ENCODE results near the gene CATSPER1. TPM values are rescaled to one million over a fixed set of nuclear protein-coding genes. Genes with fewer than 3 reads are reported as not detected.

CATSPER1 gene
- total and polyA plus RNA-seq, 2 of the 8 experiments (the other 6 are each of a cell fraction or from before 2014, with no cell fraction given), result not detected

DNA sequence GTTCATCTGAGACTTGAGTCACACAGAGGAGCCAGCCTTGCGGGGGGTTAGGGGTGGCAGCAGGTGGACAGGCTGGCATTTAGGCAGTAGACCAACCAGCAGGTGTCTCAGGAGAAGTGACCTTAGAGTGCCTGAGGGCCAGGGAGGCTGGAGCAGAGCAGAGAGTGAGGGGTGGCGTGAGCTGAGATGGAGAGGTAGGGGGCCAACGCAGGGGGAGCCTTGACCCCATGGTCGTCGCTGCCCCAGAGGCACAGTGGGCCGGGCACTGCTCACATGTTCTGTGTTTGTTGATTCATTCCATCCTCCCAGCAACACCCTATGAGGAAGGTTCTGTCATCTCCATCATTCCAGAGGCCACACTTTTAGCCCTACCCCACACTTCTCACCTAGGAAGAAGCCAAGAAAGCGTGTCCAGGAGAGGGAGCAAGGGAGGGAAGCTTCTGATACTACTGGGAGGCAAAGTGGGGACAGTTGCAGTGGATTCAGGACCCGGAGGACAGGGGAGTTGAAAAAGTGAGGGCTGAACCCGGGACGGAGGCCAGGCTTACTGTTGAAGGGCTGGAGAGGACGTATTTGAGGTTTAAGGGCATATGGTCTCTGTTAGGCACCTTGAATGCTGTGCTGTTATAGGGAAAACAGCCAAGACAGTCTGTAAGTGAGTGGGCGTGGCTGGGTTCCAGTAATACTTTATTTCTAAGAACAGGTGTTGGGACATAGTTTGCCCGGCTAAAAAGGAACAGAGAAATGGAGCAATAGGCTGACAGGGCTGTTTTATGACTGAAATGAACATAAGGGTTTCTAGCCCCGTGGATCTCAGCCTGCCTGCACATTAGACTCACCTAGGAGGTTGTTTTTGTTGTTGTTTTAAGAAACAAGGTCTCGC is 57.4 kb downstream of the CATSPER1 start:
- Histone ChIP-seq H2BK5ac (ENCODE audit: low read depth, low read length) (no peak overlapping the region), H4K5ac (ENCODE audit: insufficient read length, low read depth, low read length) (no peak overlapping the region), H4K91ac (replicated peaks; ENCODE audit: insufficient read length, low read length) (no peak overlapping the region), H3K23me2 (ENCODE audit: low read depth, low read length) (peaks cover 1% of the 10 kb centered on the region; the same call in 1 of the 2 replicates), H2BK20ac (ENCODE audit: low read length) (no peak overlapping the region), H3K27ac (ENCODE audit: low read depth, low read length) (no peak overlapping the region), H3K27me3 (replicated peaks in 1 of 4; ENCODE audit: control insufficient read depth in 3 of 4, extremely low read depth in 1 of 4, insufficient read depth in 3 of 4, low read length in 3 of 4) (no peaks in the 10 kb centered on the region), H3K18ac (ENCODE audit: extremely low read depth, low read length) (no peak overlapping the region), H3K14ac (ENCODE audit: insufficient read length) (no peak overlapping the region), H3K9ac (replicated peaks in 1 of 4; ENCODE audit: extremely low read depth in 1 of 4, low read depth in 3 of 4, low read length in 3 of 4) (no peak overlapping the region), H3K79me1 (ENCODE audit: low read depth, low read length) (no peaks in the 10 kb centered on the region; the same call in 1 of the 2 replicates), H2AFZ (ENCODE audit: low read length) (no peak overlapping the region), H3K4ac (replicated peaks; ENCODE audit: insufficient read length, low read depth, low read length) (no peak overlapping the region), H3K4me1 (replicated peaks in 1 of 4; ENCODE audit: control insufficient read depth in 3 of 4, insufficient read depth in 4 of 4, low read length in 3 of 4) (no peaks in the 10 kb centered on the region), H4K20me1 (replicated peaks in 1 of 2; ENCODE audit: control insufficient read depth in 1 of 2, insufficient read depth in 2 of 2, low read length in 2 of 2) (peaks cover 0 to 11% of the 10 kb centered on the region in 2 experiments), H3K56ac (replicated peaks; ENCODE audit: insufficient read length, low read depth, low read length) (no peak overlapping the region), H3K36me3 (ENCODE audit: control insufficient read depth in 2 of 4, insufficient read depth in 4 of 4, low read length in 3 of 4) (peaks cover 15 to 47% (median 37%) of the 10 kb centered on the region in 4 experiments), H2BK120ac (replicated peaks; ENCODE audit: low read depth, low read length) (no peak overlapping the region), H3K9me3 (ENCODE audit: insufficient read depth in 2 of 2, low read depth in 1 of 2, low read length in 1 of 2) (no peaks in the 10 kb centered on the region), H3K4me3 (ENCODE audit: extremely low read depth in 1 of 4, insufficient read depth in 2 of 4, low read depth in 3 of 4, low read length in 4 of 4) (no peak overlapping the region), H2BK15ac (ENCODE audit: low read length) (no peak overlapping the region), H3K23ac (ENCODE audit: insufficient read length) (no peak overlapping the region), H2AK5ac (ENCODE audit: low read depth, low read length) (no peak overlapping the region), H4K8ac (ENCODE audit: extremely low read depth, insufficient read depth, low read length) (no peak overlapping the region), H3K79me2 (ENCODE audit: control insufficient read depth in 1 of 2, insufficient read depth in 2 of 2, low read length in 2 of 2) (peaks cover 0 to 5% of the 10 kb centered on the region in 2 experiments; a peak in 1 of 4 replicates), H2BK12ac (ENCODE audit: low read depth, low read length) (no peak overlapping the region), H3K4me2 (ENCODE audit: insufficient read depth in 1 of 2, low read depth in 2 of 2, low read length in 2 of 2) (no peak overlapping the region)
- POLR2A ChIA-PET (ENCODE audit: partially characterized antibody), result interaction anchor here (0.8 to 2.0 kb wide), 8 partner anchors 9 to 34 kb away, joined by 3 to 7 read pairs (median 3); partner anchors contain the start of gene BANF1
- CTCF ChIA-PET (ENCODE audit: partially characterized antibody), result interaction anchor here (0.6 to 2.1 kb wide), 6 partner anchors 15 to 125 kb away, joined by 3 to 6 read pairs (median 3); partner anchors contain the start of gene FIBP
- FAIRE-seq (no peak), DNase-seq (ENCODE audit: low read depth in 1 of 2, low spot score in 2 of 2) (no peak)
- 91% methylated on average over 14 of the region's 15 CpGs; no CpG with 5 or more reads in 1 of the 2 experiments for WGBS, 2 experiments (ENCODE audit: extremely low coverage in 1 of 2, insufficient coverage in 1 of 2, insufficient read length in 1 of 2, insufficient replicate concordance in 2 of 2, low coverage in 1 of 2, low lambda C conversion rate in 2 of 2, missing lambda C conversion rate in 1 of 2)
- TF ChIP-seq, protein P1, sequence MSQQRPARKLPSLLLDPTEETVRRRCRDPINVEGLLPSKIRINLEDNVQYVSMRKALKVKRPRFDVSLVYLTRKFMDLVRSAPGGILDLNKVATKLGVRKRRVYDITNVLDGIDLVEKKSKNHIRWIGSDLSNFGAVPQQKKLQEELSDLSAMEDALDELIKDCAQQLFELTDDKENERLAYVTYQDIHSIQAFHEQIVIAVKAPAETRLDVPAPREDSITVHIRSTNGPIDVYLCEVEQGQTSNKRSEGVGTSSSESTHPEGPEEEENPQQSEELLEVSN (IDR thresholded peaks at IDR 0.05), result no peak
- TF ChIP-seq TBP (IDR thresholded peaks at IDR 0.05; ENCODE audit: low read depth, low read length), result no peak
- no peak for TF ChIP-seq EGR1 (IDR thresholded peaks at IDR 0.05; ENCODE audit: borderline replicate concordance, low read depth, low read length)
